Measurements from ENCODE around the gene TCHH. TPM values are rescaled to one million over a fixed set of nuclear protein-coding genes. Genes with fewer than 3 reads are reported as not detected.

The TCHH gene
- total and polyA plus RNA-seq, 10 of the 15 experiments (the other 5 are each of a cell fraction or from before 2014, with no cell fraction given) = not detected

DNA sequence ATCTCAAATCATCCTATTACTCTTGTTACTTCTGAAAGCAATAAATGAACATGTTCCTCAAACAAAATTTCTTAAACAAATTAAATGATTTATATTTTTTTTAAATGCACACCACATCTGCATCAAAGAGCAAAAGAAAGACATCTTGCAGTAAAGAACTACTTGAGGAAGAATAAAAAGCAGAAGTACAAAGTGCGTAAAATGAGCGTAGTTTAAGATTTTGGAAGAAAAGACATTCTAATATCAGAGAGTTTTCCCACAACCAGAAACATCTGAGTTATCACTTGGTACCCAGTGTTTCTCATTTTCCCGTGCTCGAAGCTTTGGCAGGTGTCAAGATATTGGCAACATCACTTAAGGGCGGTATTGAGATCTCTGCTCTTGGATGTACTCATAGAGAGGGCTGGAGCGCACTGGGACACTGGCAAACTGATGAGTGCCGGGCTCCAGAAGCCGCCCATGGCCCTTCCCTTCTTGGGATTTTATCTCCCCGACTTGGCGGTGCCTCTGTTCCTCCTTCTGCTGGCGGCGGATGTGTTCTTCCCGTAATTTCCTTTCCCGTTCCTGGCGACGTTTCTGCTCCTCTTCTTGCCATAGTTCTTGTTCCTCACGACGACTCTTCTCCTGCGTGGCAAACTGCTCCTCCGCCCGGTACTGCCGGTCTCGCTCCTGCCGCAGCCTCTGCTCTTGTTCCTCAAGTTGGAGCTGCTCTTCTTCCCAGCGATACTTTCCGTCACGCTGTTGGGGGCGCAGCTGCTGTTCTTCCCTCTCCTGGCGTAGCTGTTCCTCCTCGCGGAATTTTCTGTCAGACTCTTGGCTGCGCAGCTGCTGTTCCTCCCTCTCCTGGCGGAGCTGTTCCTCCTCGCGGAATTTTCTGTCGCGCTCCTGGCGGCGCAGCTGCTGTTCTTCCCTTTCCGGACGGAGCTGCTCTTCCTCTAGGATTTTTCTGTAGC, 7.9 kb downstream of the TCHH start:
- ATAC-seq (no peak), DNase-seq (ENCODE audit: low read depth, low spot score) (no peak), FAIRE-seq (no peak)
- Histone ChIP-seq H3K4me2 (ENCODE audit: control insufficient read depth, insufficient read depth) (no peak overlapping the region), H3K27ac (ENCODE audit: control insufficient read depth, insufficient read depth) (no peak overlapping the region), H3K27me3 (replicated peaks in 1 of 2; ENCODE audit: control insufficient read depth in 2 of 2, insufficient read depth in 2 of 2, low read length in 1 of 2) (peaks cover 15 to 27% of the 10 kb centered on the region in 2 experiments), H3K4me1 (ENCODE audit: control insufficient read depth, insufficient read depth, low read length) (peaks cover under 1% of the 10 kb centered on the region), H3K9ac (ENCODE audit: control insufficient read depth, insufficient read depth, low read length) (no peak overlapping the region), H2AFZ (ENCODE audit: control insufficient read depth, low read depth, low read length) (no peak overlapping the region), H3K9me3 (replicated peaks; ENCODE audit: control insufficient read depth, insufficient read depth, low read length) (no peaks in the 10 kb centered on the region; the same call in 2 of the 3 replicates), H4K20me1 (ENCODE audit: control insufficient read depth, insufficient read depth) (no peaks in the 10 kb centered on the region), H3K36me3 (ENCODE audit: control insufficient read depth in 2 of 2, insufficient read depth in 2 of 2, low read length in 1 of 2) (no peaks in the 10 kb centered on the region), H3K4me3 (no peak overlapping the region), H3K79me2 (ENCODE audit: control insufficient read depth, insufficient read depth, low read length) (no peaks in the 10 kb centered on the region)
- ChIA-PET CTCF (no interaction called here), POLR2A (no interaction called here), SMC1A (ENCODE audit: uncharacterized antibody, unreplicated experiment) (interaction anchor here (0.5 kb wide), 1 partner anchor 77 kb away, joined by 4 read pairs; no protein-coding TSS in a partner anchor), RAD21 (ENCODE audit: unreplicated experiment) (no interaction called here)
- intact Hi-C loops (cut with micrococcal nuclease; ENCODE audit: unreplicated experiment) (no loop called here), in situ Hi-C loops (cut with MboI) (no loop called here)
- TF ChIP-seq NBN (IDR thresholded peaks at IDR 0.05) (no peak), SREBF2 (IDR thresholded peaks at IDR 0.05; ENCODE audit: low read length) (no peak)
- TF ChIP-seq, protein P1, sequence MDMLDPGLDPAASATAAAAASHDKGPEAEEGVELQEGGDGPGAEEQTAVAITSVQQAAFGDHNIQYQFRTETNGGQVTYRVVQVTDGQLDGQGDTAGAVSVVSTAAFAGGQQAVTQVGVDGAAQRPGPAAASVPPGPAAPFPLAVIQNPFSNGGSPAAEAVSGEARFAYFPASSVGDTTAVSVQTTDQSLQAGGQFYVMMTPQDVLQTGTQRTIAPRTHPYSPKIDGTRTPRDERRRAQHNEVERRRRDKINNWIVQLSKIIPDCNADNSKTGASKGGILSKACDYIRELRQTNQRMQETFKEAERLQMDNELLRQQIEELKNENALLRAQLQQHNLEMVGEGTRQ (IDR thresholded peaks at IDR 0.05; ENCODE audit: borderline replicate concordance, low read depth, low read length) = no peak
- TF ChIP-seq, protein P2, sequence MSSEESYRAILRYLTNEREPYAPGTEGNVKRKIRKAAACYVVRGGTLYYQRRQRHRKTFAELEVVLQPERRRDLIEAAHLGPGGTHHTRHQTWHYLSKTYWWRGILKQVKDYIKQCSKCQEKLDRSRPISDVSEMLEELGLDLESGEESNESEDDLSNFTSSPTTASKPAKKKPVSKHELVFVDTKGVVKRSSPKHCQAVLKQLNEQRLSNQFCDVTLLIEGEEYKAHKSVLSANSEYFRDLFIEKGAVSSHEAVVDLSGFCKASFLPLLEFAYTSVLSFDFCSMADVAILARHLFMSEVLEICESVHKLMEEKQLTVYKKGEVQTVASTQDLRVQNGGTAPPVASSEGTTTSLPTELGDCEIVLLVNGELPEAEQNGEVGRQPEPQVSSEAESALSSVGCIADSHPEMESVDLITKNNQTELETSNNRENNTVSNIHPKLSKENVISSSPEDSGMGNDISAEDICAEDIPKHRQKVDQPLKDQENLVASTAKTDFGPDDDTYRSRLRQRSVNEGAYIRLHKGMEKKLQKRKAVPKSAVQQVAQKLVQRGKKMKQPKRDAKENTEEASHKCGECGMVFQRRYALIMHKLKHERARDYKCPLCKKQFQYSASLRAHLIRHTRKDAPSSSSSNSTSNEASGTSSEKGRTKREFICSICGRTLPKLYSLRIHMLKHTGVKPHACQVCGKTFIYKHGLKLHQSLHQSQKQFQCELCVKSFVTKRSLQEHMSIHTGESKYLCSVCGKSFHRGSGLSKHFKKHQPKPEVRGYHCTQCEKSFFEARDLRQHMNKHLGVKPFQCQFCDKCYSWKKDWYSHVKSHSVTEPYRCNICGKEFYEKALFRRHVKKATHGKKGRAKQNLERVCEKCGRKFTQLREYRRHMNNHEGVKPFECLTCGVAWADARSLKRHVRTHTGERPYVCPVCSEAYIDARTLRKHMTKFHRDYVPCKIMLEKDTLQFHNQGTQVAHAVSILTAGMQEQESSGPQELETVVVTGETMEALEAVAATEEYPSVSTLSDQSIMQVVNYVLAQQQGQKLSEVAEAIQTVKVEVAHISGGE (CRISPR knock-in tag; IDR thresholded peaks at IDR 0.05) = no peak
- WGBS (ENCODE audit: insufficient coverage, insufficient replicate concordance, low lambda C conversion rate, missing lambda C conversion rate) = 24% methylated on average over 35 of the region's 41 CpGs
- BruUV-seq (replicated peaks) = no TSS peak
